Activated CD4-positive, alpha-beta T cell treated with anti-CD3 and anti-CD28 coated beads, Interleukin-2, amount 10 ng/mL, durations not matched to agents 24 days and 14 days (primary cell): ENCODE results near the gene NAP1L1. TPM values are rescaled to one million over a fixed set of nuclear protein-coding genes. Genes with fewer than 3 reads are reported as not detected.

Experiments used
- DNase-seq: peaks from one replicate; pipeline ENCODE4 v3.0.0; 2022
- H3K27ac Mint-ChIP-seq: one replicate; pipeline ENCODE4 v1.8.0; 2022; ENCODE audit warnings: mild to moderate bottlenecking, mixed read lengths
- H3K27me3 Mint-ChIP-seq: one replicate; pipeline ENCODE4 v1.8.0; 2022; ENCODE audit warnings: mixed read lengths
- H3K36me3 Mint-ChIP-seq: one replicate; pipeline ENCODE4 v1.8.0; 2022; ENCODE audit warnings: low read depth, mild to moderate bottlenecking, mixed read lengths
- H3K4me1 Mint-ChIP-seq: one replicate; pipeline ENCODE4 v1.8.0; 2021; ENCODE audit warnings: mixed read lengths
- H3K4me3 Mint-ChIP-seq: one replicate; pipeline ENCODE4 v1.8.0; 2022; ENCODE audit warnings: mild to moderate bottlenecking, moderate library complexity, mixed read lengths
- H3K9me3 Mint-ChIP-seq: one replicate; pipeline ENCODE4 v1.8.0; 2021; ENCODE audit warnings: mixed read lengths
- intact Hi-C: fragments of 100-400 bp; cut with micrococcal nuclease; formaldehyde crosslinking; loops from one replicate; pipeline ENCODE4 v1.15.1; 2023
- total RNA-seq: library from RNA; stranded (reverse); gene quantifications from 2 replicates; pipeline ENCODE4 v1.2.3, GENCODE V29; 2022

NAP1L1 gene
- total RNA-seq, 1 donor from 2014 or later = 652 TPM

DNA sequence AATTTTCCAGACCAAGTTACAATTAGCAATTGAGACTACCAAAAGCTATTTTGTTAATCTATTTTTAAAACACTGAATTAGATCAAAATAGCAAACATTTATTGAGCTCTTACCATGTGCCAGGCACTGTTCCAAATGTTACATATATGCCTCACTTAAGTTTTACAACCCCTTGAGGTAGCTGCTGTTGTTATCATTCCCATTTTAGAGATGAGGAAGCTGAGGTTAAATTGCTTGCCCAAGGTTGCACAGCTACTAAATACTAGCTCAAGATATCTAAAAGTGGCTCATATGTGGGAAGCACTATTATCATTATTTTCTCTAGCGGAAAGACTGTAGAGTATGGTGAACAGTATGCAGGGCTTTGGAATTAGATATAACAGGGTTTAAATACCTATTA, 19.5 kb upstream of the NAP1L1 start:
- H3K27ac Mint-ChIP-seq = no peak overlapping the region
- H3K36me3 Mint-ChIP-seq = no peaks in the 10 kb centered on the region
- intact Hi-C loops = no loop called here
- H3K9me3 Mint-ChIP-seq = no peaks in the 10 kb centered on the region
- H3K27me3 Mint-ChIP-seq = peaks cover 14% of the 10 kb centered on the region
- H3K4me1 Mint-ChIP-seq = no peaks in the 10 kb centered on the region
- DNase-seq = no peak
- no peak overlapping the region for H3K4me3 Mint-ChIP-seq

- no peaks in the 10 kb centered on the region for H3K9me3 Mint-ChIP-seq
- H3K4me1 Mint-ChIP-seq = no peaks in the 10 kb centered on the region
- intact Hi-C loops = no loop called here
- H3K27ac Mint-ChIP-seq = no peak overlapping the region
- DNase-seq = no peak
- no peak overlapping the region for H3K4me3 Mint-ChIP-seq
- peaks cover 14% of the 10 kb centered on the region for H3K27me3 Mint-ChIP-seq
- no peaks in the 10 kb centered on the region for H3K36me3 Mint-ChIP-seq
Measured at GRCh38 chr12:76101739-76102385, 17.4 kb upstream of the NAP1L1 start.

GRCh38 chr12:76096079-76096646, 11.7 kb upstream of the NAP1L1 start:
- intact Hi-C loops = no loop called here
- no peaks in the 10 kb centered on the region for H3K4me1 Mint-ChIP-seq
- no peak for DNase-seq
- peaks cover 7% of the 10 kb centered on the region for H3K27me3 Mint-ChIP-seq
- H3K9me3 Mint-ChIP-seq = no peaks in the 10 kb centered on the region
- no peak overlapping the region for H3K4me3 Mint-ChIP-seq
- H3K36me3 Mint-ChIP-seq = no peaks in the 10 kb centered on the region
- no peak overlapping the region for H3K27ac Mint-ChIP-seq

- Mint-ChIP-seq H3K9me3 (no peaks in the 10 kb centered on the region), H3K4me3 (no peak overlapping the region), H3K36me3 (no peaks in the 10 kb centered on the region), H3K4me1 (peaks cover 2% of the 10 kb centered on the region), H3K27me3 (peaks cover 9% of the 10 kb centered on the region), H3K27ac (no peak overlapping the region)
- intact Hi-C loops = no loop called here
- no peak for DNase-seq
Measured at GRCh38 chr12:76094754-76095153, 10.3 kb upstream of the NAP1L1 start.

GRCh38 chr12:76091246-76091754, 6.8 kb upstream of the NAP1L1 start:
- Mint-ChIP-seq H3K4me1 (peaks cover 6% of the 10 kb centered on the region), H3K27ac (no peak overlapping the region), H3K27me3 (peaks cover 9% of the 10 kb centered on the region), H3K9me3 (no peaks in the 10 kb centered on the region), H3K4me3 (no peak overlapping the region), H3K36me3 (no peaks in the 10 kb centered on the region)
- intact Hi-C loops = no loop called here
- no peak for DNase-seq

- Mint-ChIP-seq H3K9me3 (no peaks in the 10 kb centered on the region), H3K36me3 (peaks cover 27% of the 10 kb centered on the region), H3K4me3 (peak overlapping the region; percentile 100), H3K27me3 (no peaks in the 10 kb centered on the region), H3K27ac (peak overlapping the region; percentile 100), H3K4me1 (peaks cover 36% of the 10 kb centered on the region)
- intact Hi-C loops = loop anchor here (1.0 to 5.0 kb wide), 6 partner anchors 55 to 693 kb away; partner anchors contain the start of genes GLIPR1, GLIPR1L2 and PHLDA1
- peak; percentile 85 for DNase-seq
Measured at GRCh38 chr12:76085520-76085868, 1.0 kb upstream of the NAP1L1 start.

GRCh38 chr12:76084863-76085519, 506 bp upstream of the NAP1L1 start:
- intact Hi-C loops = loop anchor here (1.0 to 5.0 kb wide), 12 partner anchors 54 to 1548 kb away; partner anchors contain the start of genes ATXN7L3B, GLIPR1, GLIPR1L2 and KRR1
- no peak for DNase-seq
- Mint-ChIP-seq H3K4me3 (peak overlapping the region; percentile 100), H3K4me1 (peaks cover 37% of the 10 kb centered on the region), H3K27ac (peak overlapping the region; percentile 100), H3K27me3 (no peaks in the 10 kb centered on the region), H3K36me3 (peaks cover 31% of the 10 kb centered on the region), H3K9me3 (no peaks in the 10 kb centered on the region)

GRCh38 chr12:76083246-76083903, 1.1 kb downstream of the NAP1L1 start:
- no peaks in the 10 kb centered on the region for H3K9me3 Mint-ChIP-seq
- peak overlapping the region; percentile 100 for H3K27ac Mint-ChIP-seq
- no peaks in the 10 kb centered on the region for H3K27me3 Mint-ChIP-seq
- H3K36me3 Mint-ChIP-seq = peaks cover 46% of the 10 kb centered on the region
- H3K4me1 Mint-ChIP-seq = peaks cover 49% of the 10 kb centered on the region
- intact Hi-C loops = loop anchor here (2.0 to 5.0 kb wide), 3 partner anchors 146 to 1546 kb away; partner anchors contain the start of genes ATXN7L3B and ZDHHC17
- H3K4me3 Mint-ChIP-seq = peak overlapping the region; percentile 100
- peak; percentile 62 for DNase-seq

DNA sequence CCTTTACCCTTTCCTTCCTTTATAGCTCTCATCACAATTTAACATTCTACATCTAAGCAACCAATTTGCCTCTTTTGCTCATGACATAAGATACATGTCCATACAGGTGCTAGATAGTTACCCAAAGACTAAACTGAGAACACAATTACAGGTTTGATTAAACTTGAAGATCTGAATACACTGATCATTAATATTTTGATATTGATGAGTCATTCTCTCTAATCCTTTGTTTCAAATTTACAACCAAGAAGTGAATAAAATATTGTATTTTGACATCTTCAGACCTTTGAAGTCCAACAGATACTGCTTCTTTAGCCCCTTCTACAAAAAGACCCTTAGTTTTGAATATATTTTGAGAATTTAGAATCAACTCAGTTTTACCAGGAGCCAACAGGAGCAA, 2.6 kb downstream of the NAP1L1 start:
- Mint-ChIP-seq H3K4me3 (peak overlapping the region; percentile 39), H3K36me3 (peaks cover 54% of the 10 kb centered on the region), H3K27ac (no peak overlapping the region), H3K27me3 (no peaks in the 10 kb centered on the region), H3K4me1 (peaks cover 55% of the 10 kb centered on the region), H3K9me3 (no peaks in the 10 kb centered on the region)
- intact Hi-C loops = loop anchor here (2.0 to 5.0 kb wide), 3 partner anchors 145 to 1545 kb away; partner anchors contain the start of genes ATXN7L3B and ZDHHC17
- DNase-seq = no peak

DNA sequence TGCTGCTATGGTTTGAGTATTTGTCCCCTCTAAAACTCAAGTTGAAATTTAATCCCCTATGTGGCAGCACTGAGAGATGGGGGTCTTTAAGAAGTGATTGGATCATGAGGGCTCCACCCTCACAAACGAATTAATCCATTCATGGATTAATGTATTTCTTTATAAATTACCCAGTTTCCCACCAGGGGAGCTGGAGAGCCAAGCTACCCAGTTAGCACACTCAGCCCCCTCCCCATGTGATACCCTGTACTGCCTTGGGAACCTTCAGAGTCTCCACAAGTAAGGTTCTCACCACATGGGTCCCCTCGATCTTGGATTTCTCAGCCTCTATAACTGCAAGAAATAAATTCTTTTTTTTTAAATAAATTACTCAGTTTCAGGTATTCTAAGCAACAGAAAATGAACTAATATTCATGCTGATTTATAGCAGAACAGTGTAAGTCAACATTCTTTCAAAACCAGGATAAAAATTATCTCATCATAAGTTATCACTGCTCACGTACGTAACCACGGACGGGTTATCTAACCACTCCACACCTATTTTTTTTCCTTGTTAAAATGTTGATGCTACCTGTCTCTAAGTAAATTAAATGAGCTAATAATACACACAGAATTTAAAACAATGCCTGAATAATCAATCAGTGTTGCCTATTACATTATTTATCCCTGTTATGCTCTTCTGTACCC, 3.6 kb downstream of the NAP1L1 start:
- Mint-ChIP-seq H3K27ac (no peak overlapping the region), H3K9me3 (no peaks in the 10 kb centered on the region), H3K36me3 (peaks cover 58% of the 10 kb centered on the region), H3K4me3 (no peak overlapping the region), H3K27me3 (no peaks in the 10 kb centered on the region), H3K4me1 (peaks cover 52% of the 10 kb centered on the region)
- intact Hi-C loops = loop anchor here (5.0 kb wide), 2 partner anchors 144 to 1544 kb away; partner anchors contain the start of gene ATXN7L3B
- no peak for DNase-seq

DNA sequence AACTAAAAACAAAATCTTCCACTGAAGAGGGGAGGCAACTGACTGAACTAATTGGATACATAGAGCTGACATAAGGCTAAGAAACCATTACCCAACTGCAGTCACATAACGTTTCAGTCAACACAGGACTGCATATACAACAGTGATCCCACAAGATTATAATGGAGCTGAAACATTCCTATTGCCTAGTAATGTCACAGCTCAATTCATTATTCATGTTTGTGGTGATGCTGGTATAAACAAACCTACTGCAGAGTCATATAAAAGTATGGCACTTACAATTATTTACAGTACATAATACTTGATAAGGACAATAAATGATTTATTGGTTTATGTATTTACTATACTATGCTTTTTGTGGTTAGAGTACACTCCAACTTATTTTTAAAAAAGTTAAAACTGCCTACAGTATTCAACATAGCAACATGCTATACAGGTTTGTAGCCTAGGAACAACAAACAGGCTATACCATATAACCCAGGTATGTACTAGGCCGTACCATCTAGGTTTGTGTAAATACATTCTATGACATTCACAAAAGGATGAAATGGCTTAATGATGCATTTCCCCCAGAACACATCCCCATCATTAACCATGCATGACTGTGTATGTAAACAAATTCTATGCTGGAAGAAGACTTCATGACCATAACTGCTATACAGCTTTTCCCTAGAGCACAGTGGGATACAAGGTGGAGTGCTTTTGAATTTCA, 4.3 kb downstream of the NAP1L1 start:
- intact Hi-C loops = loop anchor here (5.0 kb wide), 2 partner anchors 143 to 1543 kb away; partner anchors contain the start of gene ATXN7L3B
- Mint-ChIP-seq H3K9me3 (no peaks in the 10 kb centered on the region), H3K4me1 (peaks cover 47% of the 10 kb centered on the region), H3K4me3 (no peak overlapping the region), H3K36me3 (peaks cover 60% of the 10 kb centered on the region), H3K27ac (peak overlapping the region; percentile 20), H3K27me3 (no peaks in the 10 kb centered on the region)
- no peak for DNase-seq

DNA sequence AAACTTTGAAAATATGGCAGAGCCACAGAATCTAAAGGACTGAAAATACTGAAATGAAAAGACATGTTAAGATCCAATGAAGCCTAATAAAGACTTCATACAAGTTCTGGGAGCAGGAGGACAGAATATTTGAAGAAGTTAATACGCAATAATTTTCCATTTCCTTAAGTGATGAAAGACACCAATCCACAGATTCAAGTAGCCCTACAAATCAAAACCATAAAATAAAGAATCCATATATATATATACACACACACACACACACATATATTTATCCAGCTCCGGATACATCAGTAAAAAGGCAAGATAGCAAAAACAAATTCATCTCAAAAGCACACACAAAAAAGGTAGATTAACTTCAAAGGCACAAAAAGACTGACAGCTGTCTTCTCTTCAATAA, 5.7 kb downstream of the NAP1L1 start:
- H3K27me3 Mint-ChIP-seq = no peaks in the 10 kb centered on the region
- intact Hi-C loops = no loop called here
- no peaks in the 10 kb centered on the region for H3K9me3 Mint-ChIP-seq
- no peak overlapping the region for H3K27ac Mint-ChIP-seq
- H3K4me3 Mint-ChIP-seq = no peak overlapping the region
- no peak for DNase-seq
- H3K36me3 Mint-ChIP-seq = peaks cover 63% of the 10 kb centered on the region
- peaks cover 53% of the 10 kb centered on the region for H3K4me1 Mint-ChIP-seq

GRCh38 chr12:76075448-76075847, 9.0 kb downstream of the NAP1L1 start:
- Mint-ChIP-seq H3K4me1 (peaks cover 51% of the 10 kb centered on the region), H3K27ac (no peak overlapping the region), H3K9me3 (no peaks in the 10 kb centered on the region), H3K4me3 (no peak overlapping the region), H3K27me3 (no peaks in the 10 kb centered on the region), H3K36me3 (peaks cover 64% of the 10 kb centered on the region)
- no peak for DNase-seq
- intact Hi-C loops = no loop called here
